WERI-Rb-1 (cell line): ENCODE results near the gene H1-8.

Experiments used
- DNase-seq: peaks from one replicate; pipeline ENCODE4 v3.0.0-alpha.2; 2020
- H3K27ac ChIP-seq: fragments of 250-450 bp; sonication (Bioruptor Pico); 2 replicates; pipeline ENCODE4 v1.5.1; 2020; ENCODE audit warnings: mild to moderate bottlenecking, moderate library complexity
- H3K27me3 ChIP-seq: fragments of 250-450 bp; sonication (Bioruptor Pico); 2 replicates; pipeline ENCODE4 v1.5.1; 2021; ENCODE audit warnings: mild to moderate bottlenecking, low read depth, moderate library complexity; ENCODE audit not compliant: insufficient read depth, severe bottlenecking
- H3K36me3 ChIP-seq: fragments of 250-450 bp; sonication (Bioruptor Pico); 2 replicates; pipeline ENCODE4 v1.5.1; 2020; ENCODE audit warnings: mild to moderate bottlenecking, moderate library complexity
- H3K4me3 ChIP-seq: 2 replicates; pipeline ENCODE4 v1.5.1; 2011; ENCODE audit warnings: low read depth, mild to moderate bottlenecking, control low read depth, low read length
- H3K9me3 ChIP-seq: fragments of 250-450 bp; sonication (Bioruptor Pico); 2 replicates; pipeline ENCODE4 v1.5.1; 2021; ENCODE audit warnings: mild to moderate bottlenecking, moderate library complexity; ENCODE audit not compliant: severe bottlenecking
- TF ChIP-seq, protein P1 (sequence below): IDR thresholded peaks from 2 replicates; pipeline ENCODE4 v1.5.1; 2011; ENCODE audit warnings: low read depth, mild to moderate bottlenecking, control low read depth, inconsistent platforms, low read length

The H1-8 gene

GRCh38 chr3:129567939-129568338 lies 25.0 kb downstream of the H1-8 start:
- no peak overlapping the region for H3K27ac ChIP-seq
- no peak overlapping the region for H3K4me3 ChIP-seq
- H3K9me3 ChIP-seq: no peaks in the 10 kb centered on the region
- H3K27me3 ChIP-seq: no peaks in the 10 kb centered on the region
- no peaks in the 10 kb centered on the region; the same call in none of the 2 replicates for H3K36me3 ChIP-seq
- TF ChIP-seq, protein P1, sequence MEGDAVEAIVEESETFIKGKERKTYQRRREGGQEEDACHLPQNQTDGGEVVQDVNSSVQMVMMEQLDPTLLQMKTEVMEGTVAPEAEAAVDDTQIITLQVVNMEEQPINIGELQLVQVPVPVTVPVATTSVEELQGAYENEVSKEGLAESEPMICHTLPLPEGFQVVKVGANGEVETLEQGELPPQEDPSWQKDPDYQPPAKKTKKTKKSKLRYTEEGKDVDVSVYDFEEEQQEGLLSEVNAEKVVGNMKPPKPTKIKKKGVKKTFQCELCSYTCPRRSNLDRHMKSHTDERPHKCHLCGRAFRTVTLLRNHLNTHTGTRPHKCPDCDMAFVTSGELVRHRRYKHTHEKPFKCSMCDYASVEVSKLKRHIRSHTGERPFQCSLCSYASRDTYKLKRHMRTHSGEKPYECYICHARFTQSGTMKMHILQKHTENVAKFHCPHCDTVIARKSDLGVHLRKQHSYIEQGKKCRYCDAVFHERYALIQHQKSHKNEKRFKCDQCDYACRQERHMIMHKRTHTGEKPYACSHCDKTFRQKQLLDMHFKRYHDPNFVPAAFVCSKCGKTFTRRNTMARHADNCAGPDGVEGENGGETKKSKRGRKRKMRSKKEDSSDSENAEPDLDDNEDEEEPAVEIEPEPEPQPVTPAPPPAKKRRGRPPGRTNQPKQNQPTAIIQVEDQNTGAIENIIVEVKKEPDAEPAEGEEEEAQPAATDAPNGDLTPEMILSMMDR: no peak
- DNase-seq: no peak

GRCh38 chr3:129569856-129570255 lies 26.9 kb downstream of the H1-8 start:
- DNase-seq: no peak
- H3K4me3 ChIP-seq: no peak overlapping the region
- no peaks in the 10 kb centered on the region for H3K27me3 ChIP-seq
- no peaks in the 10 kb centered on the region; the same call in 1 of the 2 replicates for H3K36me3 ChIP-seq
- TF ChIP-seq, protein P1: no peak
- no peaks in the 10 kb centered on the region for H3K9me3 ChIP-seq
- H3K27ac ChIP-seq: no peak overlapping the region

- no peaks in the 10 kb centered on the region for H3K9me3 ChIP-seq
- TF ChIP-seq, protein P1: no peak
- H3K4me3 ChIP-seq: no peak overlapping the region
- H3K27me3 ChIP-seq: no peaks in the 10 kb centered on the region
- peaks cover 2% of the 10 kb centered on the region for H3K36me3 ChIP-seq
- no peak overlapping the region for H3K27ac ChIP-seq
- no peak for DNase-seq
These were observed 28.9 kb downstream of the H1-8 start for GRCh38 chr3:129571605-129572547.

- TF ChIP-seq, protein P1: no peak
- Histone ChIP-seq H3K27ac (no peak overlapping the region), H3K9me3 (no peaks in the 10 kb centered on the region), H3K27me3 (no peaks in the 10 kb centered on the region), H3K4me3 (no peak overlapping the region), H3K36me3 (peaks cover 4% of the 10 kb centered on the region)
- DNase-seq: no peak
These were observed 29.6 kb downstream of the H1-8 start for GRCh38 chr3:129572603-129573002.

DNA sequence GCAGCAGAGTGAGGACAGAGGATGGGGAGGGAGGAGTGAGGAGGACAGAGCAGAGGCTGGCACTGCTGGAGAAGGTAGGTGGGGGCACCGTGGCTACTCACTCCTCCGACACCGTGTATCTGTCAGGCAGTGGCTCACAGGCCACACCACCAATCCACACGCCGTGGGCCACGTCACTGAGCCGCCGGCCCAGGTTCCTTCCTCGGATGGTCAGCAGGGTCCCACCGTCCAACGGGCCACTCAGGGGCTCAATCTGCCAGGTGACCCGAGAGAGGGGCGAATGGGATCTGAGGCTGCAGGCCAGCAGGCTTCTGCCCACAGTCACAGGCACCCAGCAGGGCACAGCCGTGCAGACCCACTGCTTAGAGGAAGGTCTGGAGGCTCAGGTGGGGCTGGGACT lies 30.5 kb downstream of the H1-8 start:
- no peak for DNase-seq
- H3K27me3 ChIP-seq: no peaks in the 10 kb centered on the region
- H3K9me3 ChIP-seq: no peaks in the 10 kb centered on the region
- peaks cover 4% of the 10 kb centered on the region for H3K36me3 ChIP-seq
- no peak overlapping the region for H3K27ac ChIP-seq
- TF ChIP-seq, protein P1: no peak
- no peak overlapping the region for H3K4me3 ChIP-seq
